SK-N-SH (cell line): ENCODE measurements around the gene PDZRN4. TPM values are rescaled to one million over a fixed set of nuclear protein-coding genes. Genes with fewer than 3 reads are reported as not detected.
"Not testable (repeated sequence)": the region's sequence is repeated elsewhere in the genome, so short reads cannot be mapped to it uniquely, and the experiment has no call there.

Experiments
- CTCF ChIA-PET: fragments of 300-600, 350-600 bp; formaldehyde crosslinking; extraction: SDS; loops from one replicate; lab custom pipeline; 2021; lab: Yijun Ruan, JAX
- POLR2A ChIA-PET: fragments of 350-600 bp; sonication (Branson Sonifier 250); formaldehyde crosslinking; extraction: SDS; loops from one replicate; lab custom pipeline; 2020; ENCODE audit warnings: antibody characterized with exemption, inconsistent platforms; lab: Yijun Ruan, JAX
- DNase-seq: peaks from one replicate; pipeline ENCODE4 v3.0.0; 2012
- H2AFZ ChIP-seq: fragments of 200-600 bp; sonication (generic); 2 replicates; pipeline ENCODE4 v1.8.1; 2016; ENCODE audit warnings: antibody characterized with exemption, mild to moderate bottlenecking, low read depth
- H3F3A ChIP-seq: fragments of 200-600 bp; sonication (generic); replicated peaks from 2 replicates; pipeline ENCODE3; 2016; ENCODE audit warnings: antibody characterized with exemption, mild to moderate bottlenecking; ENCODE audit not compliant: insufficient read depth
- H3K27ac ChIP-seq, 2 experiments: fragments of 200-500 bp in 1 of 2; fragments of 200-600 bp in 1 of 2; sonication (Bioruptor generic) in 1 of 2; sonication (generic), shearing (Covaris generic) in 1 of 2; 2 replicates each; pipeline versions ENCODE4 v1.5.1 to v1.6.1; 2014 to 2016; ENCODE audit warnings: low read depth in 2 of 2, inconsistent platforms in 1 of 2, low read length in 1 of 2, mild to moderate bottlenecking in 1 of 2, mixed read lengths in 1 of 2
- H3K27me3 ChIP-seq: fragments of 200-600 bp; sonication (generic), shearing (Covaris generic); 2 replicates; pipeline ENCODE4 v1.6.1; 2016; ENCODE audit warnings: mixed run types; ENCODE audit not compliant: insufficient read depth
- H3K36me3 ChIP-seq, 2 experiments: fragments of 200-500 bp in 1 of 2; fragments of 200-600 bp in 1 of 2; sonication (Bioruptor generic) in 1 of 2; sonication (generic) in 1 of 2; replicated peaks in 1 of 2; 2 replicates each; pipeline versions ENCODE3 to v1.5.1; 2014 to 2016; ENCODE audit warnings: low read length in 1 of 2, mild to moderate bottlenecking in 1 of 2; ENCODE audit not compliant: insufficient read depth in 2 of 2, control insufficient read depth in 1 of 2
- H3K4me1 ChIP-seq, 2 experiments: fragments of 200-500 bp in 1 of 2; fragments of 200-600 bp in 1 of 2; sonication (Bioruptor generic) in 1 of 2; sonication (generic), shearing (Covaris generic) in 1 of 2; 2 replicates each; pipeline versions ENCODE4 v1.5.1 to v1.6.1; 2014 to 2016; ENCODE audit warnings: low read depth in 1 of 2, low read length in 1 of 2, mixed run types in 1 of 2; ENCODE audit not compliant: insufficient read depth in 2 of 2, control insufficient read depth in 1 of 2
- H3K4me2 ChIP-seq: fragments of 200-600 bp; sonication (generic), shearing (Covaris generic); 2 replicates; pipeline ENCODE4 v1.6.1; 2017; ENCODE audit warnings: mixed run types
- H3K4me3 ChIP-seq, 2 experiments: fragments of 200-500 bp in 1 of 2; fragments of 200-600 bp in 1 of 2; sonication (Bioruptor generic) in 1 of 2; sonication (generic), shearing (Covaris generic) in 1 of 2; 2 replicates each; pipeline versions ENCODE4 v1.5.1 to v1.8.1; 2014 to 2016; ENCODE audit warnings: low read depth in 2 of 2, inconsistent platforms in 1 of 2, low read length in 1 of 2, mild to moderate bottlenecking in 1 of 2, mixed read lengths in 1 of 2, moderate library complexity in 1 of 2
- H3K79me2 ChIP-seq: fragments of 200-600 bp; sonication (generic); 2 replicates; pipeline ENCODE4 v1.8.1; 2017; ENCODE audit warnings: mild to moderate bottlenecking; ENCODE audit not compliant: insufficient read depth
- H3K9ac ChIP-seq: fragments of 200-600 bp; sonication (generic); 2 replicates; pipeline ENCODE4 v1.6.1; 2017; ENCODE audit warnings: mixed run types
- H3K9me2 ChIP-seq: fragments of 200-600 bp; sonication (generic); 2 replicates; pipeline ENCODE4 v1.6.1; 2017; ENCODE audit warnings: mixed run types
- H3K9me3 ChIP-seq: fragments of 200-600 bp; sonication (generic); 2 replicates; pipeline ENCODE4 v1.6.1; 2017; ENCODE audit warnings: mixed run types, mild to moderate bottlenecking, moderate library complexity
- H4K20me1 ChIP-seq: fragments of 200-600 bp; sonication (generic); 2 replicates; pipeline ENCODE4 v1.6.1; 2017; ENCODE audit warnings: mild to moderate bottlenecking, mixed run types; ENCODE audit not compliant: insufficient read depth
- CHD2 ChIP-seq: fragments of 150-350 bp; IDR thresholded peaks from 2 replicates; pipeline ENCODE4 v1.6.1; 2018; ENCODE audit warnings: low read length; ENCODE audit not compliant: partially characterized antibody
- ELF1 ChIP-seq: IDR thresholded peaks from 2 replicates; pipeline ENCODE4 v1.4.0; 2012
- EP300 ChIP-seq, 2 experiments: IDR thresholded peaks; 2 replicates each; pipeline versions ENCODE4 v1.4.0 to v1.6.1; 2012; ENCODE audit warnings: borderline replicate concordance in 1 of 2, low read depth in 1 of 2, low read length in 1 of 2
- FOSL2 ChIP-seq: IDR thresholded peaks from 2 replicates; pipeline ENCODE4 v1.4.0; 2012; ENCODE audit warnings: low read depth, mild to moderate bottlenecking, moderate library complexity, borderline replicate concordance
- FOXJ3 ChIP-seq: sonication (generic); formaldehyde crosslinking; IDR thresholded peaks from 2 replicates; pipeline ENCODE4 v1.5.1; 2020; ENCODE audit warnings: mild to moderate bottlenecking, missing genetic modification reagents
- GABPA ChIP-seq: IDR thresholded peaks from 2 replicates; pipeline ENCODE4 v1.4.0; 2012; ENCODE audit warnings: low read depth, mild to moderate bottlenecking
- MAX ChIP-seq: IDR thresholded peaks from 2 replicates; pipeline ENCODE4 v1.4.0; 2012; ENCODE audit warnings: low read depth
- MEF2A ChIP-seq: IDR thresholded peaks from 2 replicates; pipeline ENCODE4 v1.4.0; 2012; ENCODE audit warnings: low read depth, borderline replicate concordance
- PBX3 ChIP-seq: IDR thresholded peaks from 2 replicates; pipeline ENCODE4; 2012
- POLR2AphosphoS5 ChIP-seq: IDR thresholded peaks from 2 replicates; pipeline ENCODE4 v1.6.1; 2012; ENCODE audit warnings: low read depth, low read length
- RCOR1 ChIP-seq: fragments of 150-350 bp; IDR thresholded peaks from 2 replicates; pipeline ENCODE4 v1.6.1; 2017; ENCODE audit warnings: antibody characterized with exemption, low read length
- SIN3A ChIP-seq: IDR thresholded peaks from 2 replicates; pipeline ENCODE4 v1.6.1; 2012; ENCODE audit warnings: low read depth, mild to moderate bottlenecking, low read length, moderate library complexity, borderline replicate concordance
- TEAD4 ChIP-seq: IDR thresholded peaks from 2 replicates; pipeline ENCODE4 v1.4.0; 2012; ENCODE audit warnings: mild to moderate bottlenecking, borderline replicate concordance; ENCODE audit not compliant: insufficient read depth
- USF2 ChIP-seq: fragments of 150-350 bp; IDR thresholded peaks from 2 replicates; pipeline ENCODE4 v1.6.1; 2017; ENCODE audit warnings: antibody characterized with exemption, low read length, low read depth, borderline replicate concordance
- YY1 ChIP-seq: IDR thresholded peaks from 2 replicates; pipeline ENCODE4 v1.4.0; 2012; ENCODE audit warnings: low read depth, mild to moderate bottlenecking
- WGBS: methylation state at CpG from one replicate; pipeline ENCODE4 v1.1.6; 2017; ENCODE audit warnings: low lambda C conversion rate; 5-methylcytosine and 5-hydroxymethylcytosine counted together
- polyA plus RNA-seq, 3 experiments: library from polyadenylated mRNA; depleted of rRNA; stranded (reverse); fragments of >200 nt; gene quantifications; 2 replicates each; pipeline ENCODE4 v1.2.3, GENCODE V29; 2012

PDZRN4 gene
- polyA plus RNA-seq, 1 of the 3 experiments (the other 2 are of a cell fraction): 0.02 TPM

GRCh38 chr12:41310367-41310766 is 122.2 kb downstream of the PDZRN4 start:
- H3F3A ChIP-seq: no peaks in the 10 kb centered on the region
- no peak overlapping the region for H3K27ac ChIP-seq
- no peaks in the 10 kb centered on the region for H3K36me3 ChIP-seq
- H3K4me2 ChIP-seq: no peak overlapping the region
- 62% methylated on average over 2 of the region's 2 CpGs for WGBS
- no peaks in the 10 kb centered on the region for H3K27me3 ChIP-seq
- no peaks in the 10 kb centered on the region for H3K4me1 ChIP-seq
- no peak overlapping the region for H3K4me3 ChIP-seq
- no peak for TF ChIP-seq RCOR1
- TF ChIP-seq GABPA: no peak
- no peaks in the 10 kb centered on the region for H3K9me2 ChIP-seq
- CTCF ChIA-PET: interaction anchor here (1.3 kb wide), 1 partner anchor 55 kb away, joined by 3 read pairs; no protein-coding TSS in a partner anchor
- no peak for DNase-seq
- no peak overlapping the region for H3K9ac ChIP-seq
- no peaks in the 10 kb centered on the region for H4K20me1 ChIP-seq
- no peaks in the 10 kb centered on the region for H3K9me3 ChIP-seq
- no peaks in the 10 kb centered on the region for H3K79me2 ChIP-seq
- POLR2A ChIA-PET: no interaction called here
- H2AFZ ChIP-seq: no peak overlapping the region

GRCh38 chr12:41311883-41312282 is 123.8 kb downstream of the PDZRN4 start:
- no peak for DNase-seq

GRCh38 chr12:41312451-41312850 is 124.3 kb downstream of the PDZRN4 start:
- H3K79me2 ChIP-seq, H3K9me3 ChIP-seq, H3K36me3 ChIP-seq, H3K9me2 ChIP-seq, H3K9ac ChIP-seq, CTCF ChIA-PET, H3K4me1 ChIP-seq, H3K4me3 ChIP-seq, H2AFZ ChIP-seq, DNase-seq, H4K20me1 ChIP-seq, H3K4me2 ChIP-seq, H3F3A ChIP-seq, POLR2A ChIA-PET, H3K27me3 ChIP-seq, H3K27ac ChIP-seq: not testable (repeated sequence)
- 34% methylated on average over 4 of the region's 4 CpGs for WGBS

More at GRCh38 chr12:41311883-41312282, 123.8 kb downstream of the PDZRN4 start:
- Histone ChIP-seq H3K4me1 (no peaks in the 10 kb centered on the region), H3K9ac (no peak overlapping the region), H3K4me2 (no peak overlapping the region), H4K20me1 (no peaks in the 10 kb centered on the region), H3F3A (no peaks in the 10 kb centered on the region), H3K27me3 (no peaks in the 10 kb centered on the region), H3K79me2 (no peaks in the 10 kb centered on the region), H3K9me2 (no peaks in the 10 kb centered on the region), H3K9me3 (no peaks in the 10 kb centered on the region), H3K36me3 (no peaks in the 10 kb centered on the region), H3K27ac (no peak overlapping the region), H3K4me3 (no peak overlapping the region), H2AFZ (no peak overlapping the region)
- POLR2A ChIA-PET: no interaction called here
- TF ChIP-seq TEAD4: no peak
- CTCF ChIA-PET: interaction anchor here (0.6 kb wide), 1 partner anchor 17 kb away, joined by 3 read pairs; no protein-coding TSS in a partner anchor
- WGBS: 61% methylated on average over 2 of the region's 2 CpGs

GRCh38 chr12:41325336-41325735 is 137.2 kb downstream of the PDZRN4 start:
- H3K9me3 ChIP-seq: no peaks in the 10 kb centered on the region
- POLR2A ChIA-PET: no interaction called here
- 32% methylated on average over 3 of the region's 3 CpGs for WGBS
- H3K9ac ChIP-seq: no peak overlapping the region
- no peaks in the 10 kb centered on the region for H3F3A ChIP-seq
- H3K27ac ChIP-seq: no peak overlapping the region
- no peak overlapping the region for H3K4me2 ChIP-seq
- no peak for DNase-seq
- H3K27me3 ChIP-seq: no peaks in the 10 kb centered on the region
- no peaks in the 10 kb centered on the region for H3K79me2 ChIP-seq
- no peaks in the 10 kb centered on the region for H3K9me2 ChIP-seq
- H3K4me1 ChIP-seq: no peaks in the 10 kb centered on the region; a peak in 1 of 4 replicates
- H3K36me3 ChIP-seq: no peaks in the 10 kb centered on the region
- no peaks in the 10 kb centered on the region for H4K20me1 ChIP-seq
- H3K4me3 ChIP-seq: no peak overlapping the region
- H2AFZ ChIP-seq: no peak overlapping the region
- CTCF ChIA-PET: no interaction called here
- TF ChIP-seq ELF1 (no peak), TEAD4 (no peak), CHD2 (no peak), POLR2AphosphoS5 (no peak), MAX (no peak), GABPA (no peak), RCOR1 (no peak), PBX3 (no peak), MEF2A (no peak), EP300 (IDR thresholded peaks at IDR 0.05; ENCODE audit: borderline replicate concordance in 1 of 2, low read depth in 1 of 2, low read length in 1 of 2) (no peak), YY1 (no peak), SIN3A (no peak), FOXJ3 (no peak), FOSL2 (no peak), USF2 (no peak)
